ENCODE measurements around the gene RERG. TPM values are rescaled to one million over a fixed set of nuclear protein-coding genes. Genes with fewer than 3 reads are reported as not detected.

RERG gene
- total RNA-seq, 2 experiments from 2014 or later = not detected

DNA sequence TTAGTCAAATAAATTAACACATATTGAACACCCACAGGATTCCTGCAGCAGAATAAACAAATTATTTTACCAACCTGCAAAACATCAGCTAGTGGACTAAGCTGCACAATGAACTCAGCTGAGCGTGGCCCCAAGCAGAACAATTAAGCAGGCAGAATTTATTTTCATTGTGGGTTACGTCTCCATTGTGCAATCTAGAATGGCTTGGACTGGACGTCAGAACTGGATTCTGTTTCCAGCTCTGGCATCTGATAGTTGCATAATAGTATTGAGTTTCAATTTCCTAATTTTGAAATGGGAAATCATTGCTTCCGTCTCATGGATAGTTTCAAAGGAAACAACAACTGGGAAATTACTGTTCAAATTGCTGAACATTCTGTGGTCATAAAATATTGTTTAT, 35.5 kb upstream of the RERG start:
- H3K79me2 ChIP-seq (ENCODE audit: insufficient read depth, low read depth, low read length) = no peaks in the 10 kb centered on the region
- no peak for DNase-seq (ENCODE audit: low spot score)
- POLR2A ChIA-PET = no interaction called here
- no peak overlapping the region for H3K27ac ChIP-seq (ENCODE audit: low read depth, low read length, poor library complexity, severe bottlenecking)
- no peak overlapping the region for H3K4me3 ChIP-seq (ENCODE audit: low read depth, low read length, poor library complexity, severe bottlenecking)
- no peak overlapping the region for H3K4me2 ChIP-seq (ENCODE audit: low read length)
- no peaks in the 10 kb centered on the region for H3K36me3 ChIP-seq (ENCODE audit: insufficient read depth, low read length)
- H3K9me3 ChIP-seq (ENCODE audit: low read length) = no peaks in the 10 kb centered on the region
- H3K4me1 ChIP-seq (ENCODE audit: insufficient read depth, low read length, poor library complexity, severe bottlenecking) = no peaks in the 10 kb centered on the region
- TF ChIP-seq EZH2phosphoT487 (IDR thresholded peaks at IDR 0.05; ENCODE audit: borderline replicate concordance, low read depth, low read length) = no peak
- TF ChIP-seq, protein P1, sequence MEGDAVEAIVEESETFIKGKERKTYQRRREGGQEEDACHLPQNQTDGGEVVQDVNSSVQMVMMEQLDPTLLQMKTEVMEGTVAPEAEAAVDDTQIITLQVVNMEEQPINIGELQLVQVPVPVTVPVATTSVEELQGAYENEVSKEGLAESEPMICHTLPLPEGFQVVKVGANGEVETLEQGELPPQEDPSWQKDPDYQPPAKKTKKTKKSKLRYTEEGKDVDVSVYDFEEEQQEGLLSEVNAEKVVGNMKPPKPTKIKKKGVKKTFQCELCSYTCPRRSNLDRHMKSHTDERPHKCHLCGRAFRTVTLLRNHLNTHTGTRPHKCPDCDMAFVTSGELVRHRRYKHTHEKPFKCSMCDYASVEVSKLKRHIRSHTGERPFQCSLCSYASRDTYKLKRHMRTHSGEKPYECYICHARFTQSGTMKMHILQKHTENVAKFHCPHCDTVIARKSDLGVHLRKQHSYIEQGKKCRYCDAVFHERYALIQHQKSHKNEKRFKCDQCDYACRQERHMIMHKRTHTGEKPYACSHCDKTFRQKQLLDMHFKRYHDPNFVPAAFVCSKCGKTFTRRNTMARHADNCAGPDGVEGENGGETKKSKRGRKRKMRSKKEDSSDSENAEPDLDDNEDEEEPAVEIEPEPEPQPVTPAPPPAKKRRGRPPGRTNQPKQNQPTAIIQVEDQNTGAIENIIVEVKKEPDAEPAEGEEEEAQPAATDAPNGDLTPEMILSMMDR (conservative IDR thresholded peaks at IDR 0.05; ENCODE audit: low read length) = no peak
- H4K20me1 ChIP-seq (ENCODE audit: insufficient read depth, low read length) = no peaks in the 10 kb centered on the region
- CTCF ChIA-PET (ENCODE audit: unreplicated experiment) = no interaction called here
- intact Hi-C loops (cut with micrococcal nuclease; ENCODE audit: unreplicated experiment) = no loop called here
- H3K9me2 ChIP-seq (ENCODE audit: insufficient read depth, low read length) = no peaks in the 10 kb centered on the region
- H2AFZ ChIP-seq (ENCODE audit: low read length) = no peak overlapping the region
- no TSS peak for BruUV-seq (replicated peaks)

DNA sequence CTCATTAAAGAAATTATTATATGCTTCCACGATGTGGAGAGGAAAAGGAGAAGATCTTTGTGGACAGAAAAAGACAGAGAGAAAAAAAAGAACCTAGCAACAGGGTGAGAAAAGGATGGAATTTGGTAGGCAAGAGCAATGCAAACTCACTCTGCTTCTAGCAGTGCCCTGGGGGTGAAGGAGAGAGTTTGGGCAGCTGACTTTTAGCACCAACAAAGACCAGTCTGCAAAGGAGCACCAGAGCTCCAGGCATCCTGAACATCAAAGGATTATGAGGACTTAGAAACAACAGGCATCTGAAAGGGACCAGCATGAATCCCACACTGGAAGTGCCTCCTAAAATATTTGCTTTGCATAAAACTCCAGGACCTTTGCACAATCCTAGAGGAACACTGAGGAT, 32.8 kb upstream of the RERG start:
- BruUV-seq (replicated peaks) = no TSS peak
- H4K20me1 ChIP-seq (ENCODE audit: insufficient read depth, low read length) = no peaks in the 10 kb centered on the region
- POLR2A ChIA-PET = interaction anchor here (0.8 kb wide), 1 partner anchor 272 kb away, joined by 3 read pairs; no protein-coding TSS in a partner anchor
- CTCF ChIA-PET (ENCODE audit: unreplicated experiment) = no interaction called here
- no peak overlapping the region for H3K4me3 ChIP-seq (ENCODE audit: low read depth, low read length, poor library complexity, severe bottlenecking)
- no peaks in the 10 kb centered on the region for H3K9me2 ChIP-seq (ENCODE audit: insufficient read depth, low read length)
- H2AFZ ChIP-seq (ENCODE audit: low read length) = no peak overlapping the region
- no peaks in the 10 kb centered on the region for H3K9me3 ChIP-seq (ENCODE audit: low read length)
- DNase-seq (ENCODE audit: low spot score) = no peak
- no peak overlapping the region for H3K27ac ChIP-seq (ENCODE audit: low read depth, low read length, poor library complexity, severe bottlenecking)
- no peak overlapping the region for H3K4me2 ChIP-seq (ENCODE audit: low read length)
- no peaks in the 10 kb centered on the region for H3K79me2 ChIP-seq (ENCODE audit: insufficient read depth, low read depth, low read length)
- H3K4me1 ChIP-seq (ENCODE audit: insufficient read depth, low read length, poor library complexity, severe bottlenecking) = no peaks in the 10 kb centered on the region
- intact Hi-C loops (cut with micrococcal nuclease; ENCODE audit: unreplicated experiment) = no loop called here
- H3K36me3 ChIP-seq (ENCODE audit: insufficient read depth, low read length) = no peaks in the 10 kb centered on the region
- TF ChIP-seq, protein P1 (conservative IDR thresholded peaks at IDR 0.05; ENCODE audit: low read length) = no peak
- TF ChIP-seq EZH2phosphoT487 (IDR thresholded peaks at IDR 0.05; ENCODE audit: borderline replicate concordance, low read depth, low read length) = no peak

DNA sequence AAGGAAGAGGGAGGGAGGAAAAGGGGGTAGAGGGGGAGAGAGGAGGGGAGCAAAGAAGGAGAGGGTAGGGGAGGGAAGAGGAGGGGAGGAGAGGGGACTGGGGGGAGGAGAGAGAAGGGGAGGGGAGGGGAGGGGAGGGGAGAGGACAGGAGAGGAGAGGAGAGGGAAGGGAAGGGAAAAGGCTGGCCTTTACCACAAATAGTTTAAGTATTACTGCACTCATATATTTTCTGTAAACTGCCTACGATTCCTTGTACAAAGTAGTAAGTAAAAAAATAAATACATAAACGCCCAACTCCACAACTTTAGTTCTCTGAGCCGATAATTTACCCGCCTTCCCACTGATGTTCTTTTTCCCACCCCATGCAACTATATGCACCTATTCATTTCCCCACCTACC, 23.7 kb upstream of the RERG start:
- H3K9me2 ChIP-seq (ENCODE audit: insufficient read depth, low read length) = no peaks in the 10 kb centered on the region
- no peak overlapping the region for H2AFZ ChIP-seq (ENCODE audit: low read length)
- ChIA-PET CTCF (ENCODE audit: unreplicated experiment) (no interaction called here), POLR2A (no interaction called here)
- peaks cover 13% of the 10 kb centered on the region; the same call in 1 of the 2 replicates for H3K9me3 ChIP-seq (ENCODE audit: low read length)
- no peak for DNase-seq (ENCODE audit: low spot score)
- BruUV-seq (replicated peaks) = no TSS peak
- H3K4me3 ChIP-seq (ENCODE audit: low read depth, low read length, poor library complexity, severe bottlenecking) = no peak overlapping the region
- intact Hi-C loops (cut with micrococcal nuclease; ENCODE audit: unreplicated experiment) = no loop called here
- H3K79me2 ChIP-seq (ENCODE audit: insufficient read depth, low read depth, low read length) = no peaks in the 10 kb centered on the region
- H3K27ac ChIP-seq (ENCODE audit: low read depth, low read length, poor library complexity, severe bottlenecking) = no peak overlapping the region
- no peak overlapping the region for H3K4me2 ChIP-seq (ENCODE audit: low read length)
- TF ChIP-seq, protein P1 (conservative IDR thresholded peaks at IDR 0.05; ENCODE audit: low read length) = no peak
- no peak for TF ChIP-seq EZH2phosphoT487 (IDR thresholded peaks at IDR 0.05; ENCODE audit: borderline replicate concordance, low read depth, low read length)
- no peaks in the 10 kb centered on the region for H3K36me3 ChIP-seq (ENCODE audit: insufficient read depth, low read length)
- no peaks in the 10 kb centered on the region for H3K4me1 ChIP-seq (ENCODE audit: insufficient read depth, low read length, poor library complexity, severe bottlenecking)
- no peaks in the 10 kb centered on the region for H4K20me1 ChIP-seq (ENCODE audit: insufficient read depth, low read length)

All from OCI-LY7 (cell line).